SU-DHL-6 (cell line): ENCODE measurements around the gene APOD.

ENCODE experiments used
- CTCF ChIP-seq: fragments of 200-600 bp; sonication (generic); IDR thresholded peaks from one replicate; pipeline ENCODE4 v1.5.1; 2017; ENCODE audit warnings: antibody characterized with exemption, mild to moderate bottlenecking, low read length, moderate library complexity; ENCODE audit not compliant: insufficient read depth, poor library complexity, severe bottlenecking
- EZH2phosphoT487 ChIP-seq: fragments of 200-600 bp; sonication (generic), shearing (Covaris generic); conservative IDR thresholded peaks from 2 replicates; pipeline ENCODE4 v1.6.1; 2018; ENCODE audit warnings: mild to moderate bottlenecking, antibody characterized with exemption, low read length, moderate library complexity, mixed read lengths

- TF ChIP-seq CTCF = peak; percentile 54
- TF ChIP-seq EZH2phosphoT487 = no peak
Measured at GRCh38 chr3:195558602-195559001, 25.1 kb downstream of the APOD start.
